Glutamatergic neuron (in vitro differentiated cells): ENCODE data around the gene HDAC2. TPM values are rescaled to one million over a fixed set of nuclear protein-coding genes. Genes with fewer than 3 reads are reported as not detected.

ENCODE experiments used
- DNase-seq: peaks from one replicate; pipeline ENCODE4 v3.0.0; 2022
- H3K27ac Mint-ChIP-seq: one replicate; pipeline ENCODE4 v1.8.0; 2020; ENCODE audit warnings: mild to moderate bottlenecking, mixed read lengths, inconsistent platforms; ENCODE audit not compliant: unreplicated experiment
- H3K27me3 Mint-ChIP-seq: one replicate; pipeline ENCODE4 v1.8.0; 2020; ENCODE audit warnings: mild to moderate bottlenecking, moderate library complexity, mixed read lengths, inconsistent platforms; ENCODE audit not compliant: unreplicated experiment
- H3K36me3 Mint-ChIP-seq: one replicate; pipeline ENCODE4 v1.8.0; 2020; ENCODE audit warnings: mild to moderate bottlenecking, mixed read lengths, inconsistent platforms; ENCODE audit not compliant: unreplicated experiment
- H3K4me1 Mint-ChIP-seq: one replicate; pipeline ENCODE4 v1.8.0; 2020; ENCODE audit warnings: mild to moderate bottlenecking, low read depth, mixed read lengths, inconsistent platforms; ENCODE audit not compliant: unreplicated experiment
- H3K4me3 Mint-ChIP-seq: one replicate; pipeline ENCODE4 v1.8.0; 2020; ENCODE audit warnings: mild to moderate bottlenecking, mixed read lengths, inconsistent platforms; ENCODE audit not compliant: unreplicated experiment
- H3K9me3 Mint-ChIP-seq: one replicate; pipeline ENCODE4 v1.8.0; 2020; ENCODE audit warnings: mild to moderate bottlenecking, moderate library complexity, mixed read lengths, inconsistent platforms; ENCODE audit not compliant: unreplicated experiment
- total RNA-seq: library from RNA; stranded (reverse); fragmentation: NEBNext Ultra II Directional; extraction: Animal tissue kit (Norgen Biotek cat#: 25700); gene quantifications from one replicate; pipeline ENCODE4 v1.2.1, GENCODE V29; 2021; ENCODE audit not compliant: unreplicated experiment
- TF ChIP-seq, protein P1 (sequence below): fragments of 200-600 bp; sonication (generic); IDR thresholded peaks from one replicate; pipeline ENCODE4 v1.5.0; 2021; ENCODE audit not compliant: partially characterized antibody, unreplicated experiment

HDAC2 gene
- total RNA-seq, 1 donor from 2014 or later = 389 TPM

DNA sequence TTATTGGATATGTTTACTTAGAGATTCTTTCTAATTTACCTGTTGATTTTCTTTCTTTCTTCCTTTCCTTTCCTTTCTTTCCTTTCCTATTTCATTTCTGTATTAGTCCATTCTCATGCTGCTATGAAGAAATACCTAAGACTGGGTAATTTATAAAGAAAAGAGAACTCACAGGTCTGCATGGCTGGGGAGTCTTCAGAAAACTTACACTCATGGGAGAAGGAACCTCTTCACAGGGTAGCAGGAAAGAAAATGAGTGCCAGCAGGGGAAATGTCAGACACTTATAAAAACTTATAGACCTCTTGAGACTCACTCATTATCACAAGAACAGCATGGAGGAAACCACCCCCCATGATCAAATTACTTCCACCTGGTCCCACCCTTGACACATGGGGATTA, 40.8 kb downstream of the HDAC2 start:
- Mint-ChIP-seq H3K4me1 (no peaks in the 10 kb centered on the region), H3K36me3 (peaks cover 46% of the 10 kb centered on the region), H3K27me3 (peaks cover 2% of the 10 kb centered on the region), H3K9me3 (peaks cover 15% of the 10 kb centered on the region), H3K4me3 (no peak overlapping the region), H3K27ac (no peak overlapping the region)
- no peak for DNase-seq
- TF ChIP-seq, protein P1, sequence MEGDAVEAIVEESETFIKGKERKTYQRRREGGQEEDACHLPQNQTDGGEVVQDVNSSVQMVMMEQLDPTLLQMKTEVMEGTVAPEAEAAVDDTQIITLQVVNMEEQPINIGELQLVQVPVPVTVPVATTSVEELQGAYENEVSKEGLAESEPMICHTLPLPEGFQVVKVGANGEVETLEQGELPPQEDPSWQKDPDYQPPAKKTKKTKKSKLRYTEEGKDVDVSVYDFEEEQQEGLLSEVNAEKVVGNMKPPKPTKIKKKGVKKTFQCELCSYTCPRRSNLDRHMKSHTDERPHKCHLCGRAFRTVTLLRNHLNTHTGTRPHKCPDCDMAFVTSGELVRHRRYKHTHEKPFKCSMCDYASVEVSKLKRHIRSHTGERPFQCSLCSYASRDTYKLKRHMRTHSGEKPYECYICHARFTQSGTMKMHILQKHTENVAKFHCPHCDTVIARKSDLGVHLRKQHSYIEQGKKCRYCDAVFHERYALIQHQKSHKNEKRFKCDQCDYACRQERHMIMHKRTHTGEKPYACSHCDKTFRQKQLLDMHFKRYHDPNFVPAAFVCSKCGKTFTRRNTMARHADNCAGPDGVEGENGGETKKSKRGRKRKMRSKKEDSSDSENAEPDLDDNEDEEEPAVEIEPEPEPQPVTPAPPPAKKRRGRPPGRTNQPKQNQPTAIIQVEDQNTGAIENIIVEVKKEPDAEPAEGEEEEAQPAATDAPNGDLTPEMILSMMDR = no peak

DNA sequence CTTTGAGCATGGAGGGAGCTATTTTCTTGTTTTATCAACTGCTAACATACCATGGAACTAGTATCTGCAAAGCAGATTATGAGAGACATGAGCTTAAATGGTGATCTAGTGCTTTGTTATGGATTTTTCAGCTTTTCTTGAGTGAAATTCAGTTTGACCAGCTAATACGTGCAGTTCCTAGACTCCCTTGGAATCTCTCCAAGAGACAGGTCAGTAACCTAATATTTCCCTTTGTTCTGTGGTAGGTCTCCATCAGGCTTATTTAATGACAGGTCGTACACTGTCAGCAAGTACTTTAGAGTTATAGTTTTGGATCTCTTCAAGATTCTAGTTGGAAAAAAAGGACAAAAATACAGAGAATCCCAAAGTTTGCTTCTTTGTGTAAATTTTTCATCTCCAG, 43.9 kb downstream of the HDAC2 start:
- H3K27ac Mint-ChIP-seq = no peak overlapping the region
- TF ChIP-seq, protein P1 = no peak
- H3K4me3 Mint-ChIP-seq = no peak overlapping the region
- H3K4me1 Mint-ChIP-seq = no peaks in the 10 kb centered on the region
- peaks cover 12% of the 10 kb centered on the region for H3K9me3 Mint-ChIP-seq
- DNase-seq = no peak
- peaks cover 25% of the 10 kb centered on the region for H3K36me3 Mint-ChIP-seq
- H3K27me3 Mint-ChIP-seq = no peaks in the 10 kb centered on the region

DNA sequence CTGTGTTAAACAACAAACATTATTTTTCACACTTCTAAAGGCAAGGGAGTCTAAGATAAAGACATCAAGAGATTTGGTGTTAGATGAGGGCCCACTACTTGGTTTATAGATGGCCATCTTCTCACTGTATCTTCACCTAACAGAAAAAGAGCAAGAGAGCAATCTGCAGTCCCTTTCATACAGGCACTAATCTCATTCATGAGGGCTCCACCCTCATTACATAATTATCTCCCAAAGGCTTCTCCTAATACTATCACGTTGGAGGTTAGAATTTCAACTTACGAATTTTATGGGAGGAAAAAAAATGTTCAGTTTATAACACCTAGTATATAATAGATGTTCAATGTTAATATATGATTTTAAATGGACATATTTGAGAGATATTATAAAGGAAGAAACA, 45.6 kb downstream of the HDAC2 start:
- H3K36me3 Mint-ChIP-seq = peaks cover 17% of the 10 kb centered on the region
- H3K9me3 Mint-ChIP-seq = peaks cover 12% of the 10 kb centered on the region
- H3K4me1 Mint-ChIP-seq = no peaks in the 10 kb centered on the region
- no peak overlapping the region for H3K4me3 Mint-ChIP-seq
- TF ChIP-seq, protein P1 = no peak
- no peak overlapping the region for H3K27ac Mint-ChIP-seq
- DNase-seq = no peak
- H3K27me3 Mint-ChIP-seq = no peaks in the 10 kb centered on the region

DNA sequence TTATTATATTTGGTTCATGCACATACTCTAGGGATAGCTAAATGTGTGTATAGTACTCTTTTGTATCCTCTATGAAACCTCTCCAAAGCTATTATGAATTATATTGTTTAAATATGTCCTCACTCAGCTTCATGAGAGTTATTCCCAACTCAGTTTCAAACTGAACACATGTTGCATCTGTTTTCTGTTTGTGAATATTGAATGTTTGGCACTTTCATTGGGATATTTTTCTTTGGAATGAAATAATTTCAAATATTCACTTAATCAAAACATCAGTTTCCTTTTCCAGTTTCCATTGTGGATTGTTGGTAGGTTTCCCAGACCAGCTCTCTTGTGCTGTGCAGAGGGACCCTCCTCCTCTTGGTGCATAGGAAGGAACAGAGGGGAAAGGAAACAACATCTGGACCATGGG, 46.6 kb downstream of the HDAC2 start:
- H3K4me1 Mint-ChIP-seq = no peaks in the 10 kb centered on the region
- H3K27ac Mint-ChIP-seq = no peak overlapping the region
- peaks cover 2% of the 10 kb centered on the region for H3K9me3 Mint-ChIP-seq
- H3K27me3 Mint-ChIP-seq = no peaks in the 10 kb centered on the region
- DNase-seq = no peak
- no peak overlapping the region for H3K4me3 Mint-ChIP-seq
- peaks cover 6% of the 10 kb centered on the region for H3K36me3 Mint-ChIP-seq
- TF ChIP-seq, protein P1 = no peak

DNA sequence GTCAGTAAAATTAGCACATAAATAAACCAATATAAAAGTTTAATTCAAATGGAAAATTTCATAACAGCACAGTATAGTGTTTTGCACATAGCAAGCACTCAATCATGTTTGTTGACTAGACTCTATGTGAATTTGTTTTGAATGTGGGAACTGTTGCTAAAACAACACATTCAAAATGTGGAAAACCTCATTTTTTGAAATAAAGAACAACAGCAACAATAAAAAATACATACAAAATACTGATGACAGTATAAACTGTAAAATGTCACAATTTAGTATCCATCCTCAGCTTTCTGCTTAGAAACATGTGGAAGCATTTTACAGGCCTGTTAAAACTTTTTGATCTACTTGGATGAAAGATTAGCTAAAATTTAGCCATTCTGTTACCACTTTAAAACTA, 47.4 kb downstream of the HDAC2 start:
- TF ChIP-seq, protein P1 = no peak
- Mint-ChIP-seq H3K36me3 (no peaks in the 10 kb centered on the region), H3K9me3 (peaks cover 1% of the 10 kb centered on the region), H3K4me1 (no peaks in the 10 kb centered on the region), H3K27ac (no peak overlapping the region), H3K4me3 (no peak overlapping the region), H3K27me3 (no peaks in the 10 kb centered on the region)
- DNase-seq = no peak
